T-helper 1 cell treated with Interleukin-12 subunit alpha and Interleukin-12 subunit beta and Interleukin-4 antibody, amounts not matched to agents 30 μg/mL and 1 μg/mL, for 36 hours (primary cell): Measurements from ENCODE around the gene KCNJ11.
A peak's percentile ranks its signal among the peaks of the same experiment; 100 is the strongest.

Source experiments
- H3K27ac Mint-ChIP-seq: one replicate; pipeline ENCODE4 v1.8.0; 2021; ENCODE audit warnings: mild to moderate bottlenecking, mixed read lengths
- H3K27me3 Mint-ChIP-seq: one replicate; pipeline ENCODE4 v1.8.0; 2021; ENCODE audit warnings: low read depth, mixed read lengths
- H3K36me3 Mint-ChIP-seq: one replicate; pipeline ENCODE4 v1.8.0; 2021; ENCODE audit warnings: low read depth, mixed read lengths
- H3K4me1 Mint-ChIP-seq: one replicate; pipeline ENCODE4 v1.8.0; 2021; ENCODE audit warnings: low read depth, mixed read lengths
- H3K4me3 Mint-ChIP-seq: one replicate; pipeline ENCODE4 v1.8.0; 2021; ENCODE audit warnings: mild to moderate bottlenecking, moderate library complexity, mixed read lengths
- H3K9me3 Mint-ChIP-seq: one replicate; pipeline ENCODE4 v1.8.0; 2021; ENCODE audit warnings: mixed read lengths

Gene KCNJ11

GRCh38 chr11:17389211-17389956 is 925 bp upstream of the KCNJ11 start:
- Mint-ChIP-seq H3K27me3 (peaks cover 11% of the 10 kb centered on the region), H3K4me3 (peak overlapping the region; percentile 75), H3K27ac (no peak overlapping the region), H3K36me3 (no peaks in the 10 kb centered on the region), H3K4me1 (peaks cover 8% of the 10 kb centered on the region), H3K9me3 (no peaks in the 10 kb centered on the region)

- H3K27me3 Mint-ChIP-seq = peaks cover 11% of the 10 kb centered on the region
- H3K27ac Mint-ChIP-seq = no peak overlapping the region
- H3K9me3 Mint-ChIP-seq = no peaks in the 10 kb centered on the region
- peak overlapping the region; percentile 75 for H3K4me3 Mint-ChIP-seq
- peaks cover 8% of the 10 kb centered on the region for H3K4me1 Mint-ChIP-seq
- no peaks in the 10 kb centered on the region for H3K36me3 Mint-ChIP-seq
These were observed 648 bp downstream of the KCNJ11 start for GRCh38 chr11:17387811-17388210.

- Mint-ChIP-seq H3K9me3 (no peaks in the 10 kb centered on the region), H3K4me1 (peaks cover 8% of the 10 kb centered on the region), H3K36me3 (no peaks in the 10 kb centered on the region), H3K27me3 (peaks cover 11% of the 10 kb centered on the region), H3K27ac (no peak overlapping the region), H3K4me3 (peak overlapping the region; percentile 75)
These were observed 1.2 kb downstream of the KCNJ11 start for GRCh38 chr11:17387254-17387653.

GRCh38 chr11:17386331-17387084 is 2.0 kb downstream of the KCNJ11 start:
- Mint-ChIP-seq H3K4me3 (no peak overlapping the region), H3K27me3 (peaks cover 11% of the 10 kb centered on the region), H3K27ac (no peak overlapping the region), H3K36me3 (no peaks in the 10 kb centered on the region), H3K4me1 (peaks cover 8% of the 10 kb centered on the region), H3K9me3 (no peaks in the 10 kb centered on the region)

- H3K27ac Mint-ChIP-seq = no peak overlapping the region
These were observed 2.5 kb downstream of the KCNJ11 start for GRCh38 chr11:17385926-17386325.

GRCh38 chr11:17385492-17385891 is 3.0 kb downstream of the KCNJ11 start:
- Mint-ChIP-seq H3K36me3 (no peaks in the 10 kb centered on the region), H3K4me3 (no peak overlapping the region), H3K9me3 (no peaks in the 10 kb centered on the region), H3K27ac (no peak overlapping the region), H3K27me3 (peaks cover 5% of the 10 kb centered on the region), H3K4me1 (peaks cover 8% of the 10 kb centered on the region)

More at GRCh38 chr11:17385926-17386325, 2.5 kb downstream of the KCNJ11 start:
- Mint-ChIP-seq H3K4me1 (peaks cover 8% of the 10 kb centered on the region), H3K4me3 (no peak overlapping the region), H3K36me3 (no peaks in the 10 kb centered on the region), H3K9me3 (no peaks in the 10 kb centered on the region), H3K27me3 (peaks cover 6% of the 10 kb centered on the region)

- no peak overlapping the region for H3K4me3 Mint-ChIP-seq
- no peaks in the 10 kb centered on the region for H3K36me3 Mint-ChIP-seq
- peaks cover 3% of the 10 kb centered on the region for H3K4me1 Mint-ChIP-seq
- H3K9me3 Mint-ChIP-seq = no peaks in the 10 kb centered on the region
- no peak overlapping the region for H3K27ac Mint-ChIP-seq
- H3K27me3 Mint-ChIP-seq = no peaks in the 10 kb centered on the region
These were observed 4.4 kb downstream of the KCNJ11 start for GRCh38 chr11:17384002-17384511.

- no peaks in the 10 kb centered on the region for H3K36me3 Mint-ChIP-seq
- no peaks in the 10 kb centered on the region for H3K9me3 Mint-ChIP-seq
These were observed 5.0 kb downstream of the KCNJ11 start for GRCh38 chr11:17383461-17383860.

GRCh38 chr11:17382046-17382728 is 6.3 kb downstream of the KCNJ11 start:
- Mint-ChIP-seq H3K9me3 (no peaks in the 10 kb centered on the region), H3K27me3 (no peaks in the 10 kb centered on the region), H3K4me3 (no peak overlapping the region), H3K4me1 (peaks cover 3% of the 10 kb centered on the region), H3K36me3 (no peaks in the 10 kb centered on the region), H3K27ac (no peak overlapping the region)

More at GRCh38 chr11:17383461-17383860, 5.0 kb downstream of the KCNJ11 start:
- Mint-ChIP-seq H3K27me3 (no peaks in the 10 kb centered on the region), H3K27ac (no peak overlapping the region), H3K4me3 (no peak overlapping the region), H3K4me1 (peaks cover 3% of the 10 kb centered on the region)

GRCh38 chr11:17381156-17381555 is 7.3 kb downstream of the KCNJ11 start:
- no peak overlapping the region for H3K4me3 Mint-ChIP-seq
- H3K4me1 Mint-ChIP-seq = no peaks in the 10 kb centered on the region
- H3K27ac Mint-ChIP-seq = no peak overlapping the region
- no peaks in the 10 kb centered on the region for H3K27me3 Mint-ChIP-seq
- H3K9me3 Mint-ChIP-seq = no peaks in the 10 kb centered on the region
- H3K36me3 Mint-ChIP-seq = no peaks in the 10 kb centered on the region

GRCh38 chr11:17379383-17380180 is 8.9 kb downstream of the KCNJ11 start:
- H3K27me3 Mint-ChIP-seq = no peaks in the 10 kb centered on the region
- no peaks in the 10 kb centered on the region for H3K9me3 Mint-ChIP-seq
- no peaks in the 10 kb centered on the region for H3K4me1 Mint-ChIP-seq
- no peak overlapping the region for H3K27ac Mint-ChIP-seq
- H3K36me3 Mint-ChIP-seq = no peaks in the 10 kb centered on the region
- no peak overlapping the region for H3K4me3 Mint-ChIP-seq

- H3K27me3 Mint-ChIP-seq = no peaks in the 10 kb centered on the region
- H3K36me3 Mint-ChIP-seq = no peaks in the 10 kb centered on the region
- H3K9me3 Mint-ChIP-seq = no peaks in the 10 kb centered on the region
- no peaks in the 10 kb centered on the region for H3K4me1 Mint-ChIP-seq
- H3K27ac Mint-ChIP-seq = no peak overlapping the region
- no peak overlapping the region for H3K4me3 Mint-ChIP-seq
These were observed 9.8 kb downstream of the KCNJ11 start for GRCh38 chr11:17378655-17379054.

GRCh38 chr11:17376493-17376892 is 12.0 kb downstream of the KCNJ11 start:
- Mint-ChIP-seq H3K27ac (no peak overlapping the region), H3K4me3 (no peak overlapping the region), H3K36me3 (peaks cover 8% of the 10 kb centered on the region), H3K4me1 (no peaks in the 10 kb centered on the region), H3K27me3 (no peaks in the 10 kb centered on the region), H3K9me3 (peaks cover 16% of the 10 kb centered on the region)

GRCh38 chr11:17375547-17375946 is 12.9 kb downstream of the KCNJ11 start:
- H3K4me3 Mint-ChIP-seq = no peak overlapping the region
- no peaks in the 10 kb centered on the region for H3K27me3 Mint-ChIP-seq

More at GRCh38 chr11:17375547-17375946, 12.9 kb downstream of the KCNJ11 start:
- no peaks in the 10 kb centered on the region for H3K4me1 Mint-ChIP-seq
- H3K9me3 Mint-ChIP-seq = peaks cover 26% of the 10 kb centered on the region
- peaks cover 13% of the 10 kb centered on the region for H3K36me3 Mint-ChIP-seq
- no peak overlapping the region for H3K27ac Mint-ChIP-seq
